Natural killer cell (primary cell): ENCODE results near the gene LGR6. TPM values are rescaled to one million over a fixed set of nuclear protein-coding genes. Genes with fewer than 3 reads are reported as not detected.
A peak's percentile ranks its signal among the peaks of the same experiment; 100 is the strongest.

Experiments used
- ATAC-seq, 3 donors: fragments of 150-1000 bp in 2 of 3; fragments of 200-7000 bp in 1 of 3; cut with Tn5 transposase; 1 replicate in 1 of 3; 2 replicates in 2 of 3; pipeline ENCODE4 v1.10.0; 2021; ENCODE audit warnings: mild to moderate bottlenecking in 2 of 3, moderate library complexity in 2 of 3
- DNase-seq, 2 donors: peaks; one replicate each; pipeline versions ENCODE4 v3.0.0 to v3.0.0-alpha.2; 2013 to 2021; ENCODE audit warnings: mixed read lengths in 1 of 2
- H3K27ac ChIP-seq: one replicate; pipeline ENCODE4 v1.5.1; 2013; ENCODE audit warnings: mild to moderate bottlenecking, low read length
- H3K27me3 ChIP-seq: one replicate; pipeline ENCODE4 v1.6.1; 2013; ENCODE audit warnings: low read length; ENCODE audit not compliant: control insufficient read depth, insufficient read depth
- H3K36me3 ChIP-seq: one replicate; pipeline ENCODE4 v1.6.1; 2013; ENCODE audit warnings: low read length; ENCODE audit not compliant: control insufficient read depth, insufficient read depth
- H3K4me1 ChIP-seq: one replicate; pipeline ENCODE4 v1.6.1; 2013; ENCODE audit warnings: low read length; ENCODE audit not compliant: control insufficient read depth, insufficient read depth
- H3K4me3 ChIP-seq: one replicate; pipeline ENCODE4 v1.5.1; 2013; ENCODE audit warnings: low read length
- H3K9me3 ChIP-seq: one replicate; pipeline ENCODE4 v1.6.1; 2013; ENCODE audit warnings: low read length; ENCODE audit not compliant: control insufficient read depth, insufficient read depth
- H3K27ac Mint-ChIP-seq, 2 donors: one replicate each; pipeline ENCODE4 v1.8.0; 2022; ENCODE audit warnings: mild to moderate bottlenecking in 2 of 2, mixed read lengths in 2 of 2, moderate library complexity in 1 of 2
- H3K27me3 Mint-ChIP-seq, 2 donors: one replicate each; pipeline ENCODE4 v1.8.0; 2022; ENCODE audit warnings: low read depth in 2 of 2, mixed read lengths in 2 of 2
- H3K36me3 Mint-ChIP-seq: one replicate; pipeline ENCODE4 v1.8.0; 2022; ENCODE audit warnings: mixed read lengths
- H3K4me1 Mint-ChIP-seq, 2 donors: one replicate each; pipeline ENCODE4 v1.8.0; 2022; ENCODE audit warnings: mixed read lengths in 2 of 2
- H3K4me3 Mint-ChIP-seq: one replicate; pipeline ENCODE4 v1.8.0; 2022; ENCODE audit warnings: mild to moderate bottlenecking, moderate library complexity, mixed read lengths
- H3K9me3 Mint-ChIP-seq, 2 donors: one replicate each; pipeline ENCODE4 v1.8.0; 2022; ENCODE audit warnings: mixed read lengths in 2 of 2
- CTCF ChIP-seq: fragments of 200-600 bp; IDR thresholded peaks from one replicate; pipeline ENCODE4 v1.8.0; 2022; ENCODE audit warnings: antibody characterized with exemption
- WGBS: methylation state at CpG from one replicate; pipeline ENCODE4 v1.1.7; 2013; ENCODE audit warnings: missing lambda C conversion rate; ENCODE audit not compliant: insufficient coverage; 5-methylcytosine and 5-hydroxymethylcytosine counted together
- intact Hi-C: fragments of 100-400 bp; cut with micrococcal nuclease; formaldehyde crosslinking; loops from one replicate; pipeline ENCODE4 v1.14.2; 2022
- total RNA-seq, 4 donors: library from RNA; stranded (reverse); fragments of 120-200 nt in 1 of 4; gene quantifications; one replicate each; pipeline versions ENCODE4 v1.2.3 to v1.2.4, GENCODE V29; 2013 to 2022

Gene LGR6
- total RNA-seq, 3 donors from 2014 or later (not counting 1 experiment from before 2014, with no cell fraction given): 58.3 to 65.2 (median 60.9) TPM

- Mint-ChIP-seq H3K9me3 (no peaks in the 10 kb centered on the region), H3K27ac (no peak overlapping the region), H3K4me1 (peaks cover 31 to 43% of the 10 kb centered on the region in 2 donors), H3K4me3 (no peak overlapping the region), H3K36me3 (no peaks in the 10 kb centered on the region), H3K27me3 (peaks cover 11 to 13% of the 10 kb centered on the region in 2 donors)
- Histone ChIP-seq H3K36me3 (no peaks in the 10 kb centered on the region), H3K27me3 (peaks cover 7% of the 10 kb centered on the region), H3K27ac (no peak overlapping the region), H3K4me1 (peaks cover 20% of the 10 kb centered on the region), H3K9me3 (no peaks in the 10 kb centered on the region), H3K4me3 (no peak overlapping the region)
- WGBS: 40% methylated on average over 6 of the region's 6 CpGs
- ATAC-seq: peak in 2 of 3 donors; percentile 58 to 75
- TF ChIP-seq CTCF: no peak
- intact Hi-C loops: no loop called here
- peak in 1 of 2 donors; percentile 45 for DNase-seq
Observed at GRCh38 chr1:202210385-202210784, 16.8 kb downstream of the LGR6 start.

- peaks cover 7% of the 10 kb centered on the region for H3K27me3 ChIP-seq
- no peaks in the 10 kb centered on the region for H3K36me3 Mint-ChIP-seq
- H3K27ac Mint-ChIP-seq: no peak overlapping the region
- intact Hi-C loops: no loop called here
- H3K36me3 ChIP-seq: no peaks in the 10 kb centered on the region
- no peak for DNase-seq
- H3K4me1 ChIP-seq: peaks cover 16% of the 10 kb centered on the region
- ATAC-seq: no peak
- no peaks in the 10 kb centered on the region for H3K9me3 Mint-ChIP-seq
- no peak overlapping the region for H3K27ac ChIP-seq
- 100% methylated on average over 1 of the region's 1 CpG for WGBS
- H3K27me3 Mint-ChIP-seq: peaks cover 11 to 13% of the 10 kb centered on the region in 2 donors
- H3K9me3 ChIP-seq: no peaks in the 10 kb centered on the region
- no peak overlapping the region for H3K4me3 Mint-ChIP-seq
- TF ChIP-seq CTCF: no peak
- no peak overlapping the region for H3K4me3 ChIP-seq
- peaks cover 31 to 49% of the 10 kb centered on the region in 2 donors for H3K4me1 Mint-ChIP-seq
Observed at GRCh38 chr1:202210969-202211368, 17.4 kb downstream of the LGR6 start.

GRCh38 chr1:202212787-202213186, 19.2 kb downstream of the LGR6 start:
- peak overlapping the region in 1 of 2 donors; percentile 14 for H3K27ac Mint-ChIP-seq

More at GRCh38 chr1:202212787-202213186, 19.2 kb downstream of the LGR6 start:
- WGBS: 75% methylated on average over 1 of the region's 1 CpG
- DNase-seq (no peak), ATAC-seq (no peak)
- Histone ChIP-seq H3K27me3 (peaks cover 7% of the 10 kb centered on the region), H3K36me3 (no peaks in the 10 kb centered on the region), H3K27ac (no peak overlapping the region), H3K4me1 (peaks cover 12% of the 10 kb centered on the region), H3K4me3 (no peak overlapping the region), H3K9me3 (no peaks in the 10 kb centered on the region)
- Mint-ChIP-seq H3K4me1 (peaks cover 36 to 59% of the 10 kb centered on the region in 2 donors), H3K4me3 (no peak overlapping the region), H3K27me3 (peaks cover 11 to 13% of the 10 kb centered on the region in 2 donors), H3K9me3 (no peaks in the 10 kb centered on the region), H3K36me3 (no peaks in the 10 kb centered on the region)
- intact Hi-C loops: no loop called here
- TF ChIP-seq CTCF: no peak
